Activated T-helper 2 cell treated with anti-CD3 and anti-CD28 coated beads, Interferon-gamma antibody, Interleukin-2, Interleukin-4, amounts not matched to agents 10 μg/mL and 5 μg/mL and 100 μg/mL, durations not matched to agents 14 hours and 24 hours and 36 hours (primary cell): ENCODE results near the gene DMRTA2. TPM values are rescaled to one million over a fixed set of nuclear protein-coding genes. Genes with fewer than 3 reads are reported as not detected.

ENCODE experiments used
- DNase-seq: peaks from one replicate; pipeline ENCODE4 v3.0.0; 2021; ENCODE audit warnings: low spot score
- H3K27ac Mint-ChIP-seq: one replicate; pipeline ENCODE4 v1.8.0; 2021; ENCODE audit warnings: mixed read lengths
- H3K27me3 Mint-ChIP-seq: one replicate; pipeline ENCODE4 v1.8.0; 2021; ENCODE audit warnings: low read depth, mixed read lengths
- H3K36me3 Mint-ChIP-seq: one replicate; pipeline ENCODE4 v1.8.0; 2021; ENCODE audit warnings: low read depth, mixed read lengths
- H3K4me1 Mint-ChIP-seq: one replicate; pipeline ENCODE4 v1.8.0; 2021; ENCODE audit warnings: low read depth, mixed read lengths
- H3K4me3 Mint-ChIP-seq: one replicate; pipeline ENCODE4 v1.8.0; 2021; ENCODE audit warnings: low read depth, mild to moderate bottlenecking, moderate library complexity, mixed read lengths
- H3K9me3 Mint-ChIP-seq: one replicate; pipeline ENCODE4 v1.8.0; 2021; ENCODE audit warnings: mixed read lengths
- intact Hi-C: fragments of 100-400 bp; cut with micrococcal nuclease; formaldehyde crosslinking; loops from one replicate; pipeline ENCODE4 v1.15.1; 2023
- total RNA-seq: library from RNA; stranded (reverse); gene quantifications from 2 replicates; pipeline ENCODE4 v1.2.3, GENCODE V29; 2022

DMRTA2 gene
- not detected in 2 replicates for total RNA-seq

GRCh38 chr1:50422946-50423669 is at the start of gene DMRTA2:
Gene DMRTA2, minus strand, starts transcription at chr1:50423443. Its CDS starts 1,907 bp downstream, at chr1:50421536.
- peak within 1 kb of the TSS; percentile 68 for H3K4me3 Mint-ChIP-seq
- H3K27me3 Mint-ChIP-seq, result peaks cover 78% of the 10 kb centered on the region
- no peaks in the 10 kb centered on the region for H3K36me3 Mint-ChIP-seq
- peak within 1 kb of the TSS; percentile 65 for H3K27ac Mint-ChIP-seq
- H3K4me1 Mint-ChIP-seq, result peaks cover 26% of the 10 kb centered on the region
- DNase-seq, result no peak
- H3K9me3 Mint-ChIP-seq, result no peaks in the 10 kb centered on the region
- intact Hi-C loops, result loop anchor here (5.0 kb wide), 1 partner anchor 184 kb away; no protein-coding TSS in a partner anchor

- no peak for DNase-seq
- Mint-ChIP-seq H3K27me3 (no peaks in the 10 kb centered on the region), H3K27ac (no peak overlapping the region), H3K9me3 (no peaks in the 10 kb centered on the region), H3K4me1 (no peaks in the 10 kb centered on the region), H3K4me3 (no peak overlapping the region), H3K36me3 (peaks cover 9% of the 10 kb centered on the region)
- intact Hi-C loops, result no loop called here
These were observed 48.7 kb upstream of the DMRTA2 start for GRCh38 chr1:50471967-50472366.

GRCh38 chr1:50462964-50463363 is 39.7 kb upstream of the DMRTA2 start:
- H3K36me3 Mint-ChIP-seq, result no peaks in the 10 kb centered on the region
- DNase-seq, result no peak
- H3K27ac Mint-ChIP-seq, result no peak overlapping the region
- no peaks in the 10 kb centered on the region for H3K27me3 Mint-ChIP-seq
- no peak overlapping the region for H3K4me3 Mint-ChIP-seq
- no peaks in the 10 kb centered on the region for H3K9me3 Mint-ChIP-seq
- intact Hi-C loops, result no loop called here
- no peaks in the 10 kb centered on the region for H3K4me1 Mint-ChIP-seq

- H3K27me3 Mint-ChIP-seq, result no peaks in the 10 kb centered on the region
- intact Hi-C loops, result no loop called here
- no peak for DNase-seq
- H3K27ac Mint-ChIP-seq, result no peak overlapping the region
- no peaks in the 10 kb centered on the region for H3K9me3 Mint-ChIP-seq
- no peaks in the 10 kb centered on the region for H3K36me3 Mint-ChIP-seq
- no peaks in the 10 kb centered on the region for H3K4me1 Mint-ChIP-seq
- no peak overlapping the region for H3K4me3 Mint-ChIP-seq
These were observed 35.3 kb upstream of the DMRTA2 start for GRCh38 chr1:50458507-50458906.

- H3K36me3 Mint-ChIP-seq, result no peaks in the 10 kb centered on the region
- no peak overlapping the region for H3K27ac Mint-ChIP-seq
- no peak overlapping the region for H3K4me3 Mint-ChIP-seq
- no peaks in the 10 kb centered on the region for H3K9me3 Mint-ChIP-seq
- no peak for DNase-seq
- H3K4me1 Mint-ChIP-seq, result peaks cover 6% of the 10 kb centered on the region
- intact Hi-C loops, result no loop called here
- no peaks in the 10 kb centered on the region for H3K27me3 Mint-ChIP-seq
These were observed 31.7 kb upstream of the DMRTA2 start for GRCh38 chr1:50454911-50455310.

- intact Hi-C loops, result no loop called here
- H3K4me3 Mint-ChIP-seq, result no peak overlapping the region
These were observed 30.0 kb upstream of the DMRTA2 start for GRCh38 chr1:50453266-50453665.

GRCh38 chr1:50452700-50453099 is 29.5 kb upstream of the DMRTA2 start:
- Mint-ChIP-seq H3K27ac (no peak overlapping the region), H3K9me3 (no peaks in the 10 kb centered on the region), H3K4me1 (peaks cover 6% of the 10 kb centered on the region), H3K27me3 (no peaks in the 10 kb centered on the region), H3K4me3 (no peak overlapping the region), H3K36me3 (no peaks in the 10 kb centered on the region)
- intact Hi-C loops, result no loop called here
- no peak for DNase-seq

More at GRCh38 chr1:50453266-50453665, 30.0 kb upstream of the DMRTA2 start:
- H3K27ac Mint-ChIP-seq, result no peak overlapping the region
- H3K4me1 Mint-ChIP-seq, result peaks cover 6% of the 10 kb centered on the region
- no peaks in the 10 kb centered on the region for H3K27me3 Mint-ChIP-seq
- no peaks in the 10 kb centered on the region for H3K9me3 Mint-ChIP-seq
- H3K36me3 Mint-ChIP-seq, result no peaks in the 10 kb centered on the region
- no peak for DNase-seq

- Mint-ChIP-seq H3K36me3 (no peaks in the 10 kb centered on the region), H3K27ac (peak overlapping the region; percentile 44), H3K4me1 (peaks cover 6% of the 10 kb centered on the region), H3K4me3 (no peak overlapping the region), H3K27me3 (no peaks in the 10 kb centered on the region), H3K9me3 (no peaks in the 10 kb centered on the region)
- DNase-seq, result no peak
- intact Hi-C loops, result no loop called here
These were observed 27.8 kb upstream of the DMRTA2 start for GRCh38 chr1:50450861-50451653.

GRCh38 chr1:50447961-50448360 is 24.7 kb upstream of the DMRTA2 start:
- intact Hi-C loops, result no loop called here
- no peaks in the 10 kb centered on the region for H3K27me3 Mint-ChIP-seq
- no peak overlapping the region for H3K4me3 Mint-ChIP-seq
- no peak overlapping the region for H3K27ac Mint-ChIP-seq
- peaks cover 6% of the 10 kb centered on the region for H3K4me1 Mint-ChIP-seq
- H3K36me3 Mint-ChIP-seq, result no peaks in the 10 kb centered on the region
- H3K9me3 Mint-ChIP-seq, result no peaks in the 10 kb centered on the region
- DNase-seq, result no peak

GRCh38 chr1:50441183-50441582 is 17.9 kb upstream of the DMRTA2 start:
- Mint-ChIP-seq H3K27ac (no peak overlapping the region), H3K9me3 (no peaks in the 10 kb centered on the region), H3K27me3 (no peaks in the 10 kb centered on the region), H3K4me3 (no peak overlapping the region), H3K4me1 (no peaks in the 10 kb centered on the region), H3K36me3 (peaks cover 7% of the 10 kb centered on the region)
- no peak for DNase-seq
- intact Hi-C loops, result no loop called here

- no peak for DNase-seq
- Mint-ChIP-seq H3K4me1 (no peaks in the 10 kb centered on the region), H3K27me3 (peaks cover under 1% of the 10 kb centered on the region), H3K27ac (no peak overlapping the region), H3K4me3 (no peak overlapping the region), H3K36me3 (peaks cover 7% of the 10 kb centered on the region), H3K9me3 (no peaks in the 10 kb centered on the region)
- intact Hi-C loops, result no loop called here
These were observed 15.7 kb upstream of the DMRTA2 start for GRCh38 chr1:50438945-50439344.

- Mint-ChIP-seq H3K27ac (no peak overlapping the region), H3K36me3 (peaks cover 7% of the 10 kb centered on the region), H3K4me1 (no peaks in the 10 kb centered on the region), H3K27me3 (peaks cover 23% of the 10 kb centered on the region), H3K9me3 (no peaks in the 10 kb centered on the region), H3K4me3 (no peak overlapping the region)
- no peak for DNase-seq
- intact Hi-C loops, result no loop called here
These were observed 13.2 kb upstream of the DMRTA2 start for GRCh38 chr1:50436489-50436888.

- H3K4me1 Mint-ChIP-seq, result peaks cover 3% of the 10 kb centered on the region
- no peak overlapping the region for H3K4me3 Mint-ChIP-seq
- H3K27ac Mint-ChIP-seq, result no peak overlapping the region
- intact Hi-C loops, result loop anchor here (5.0 kb wide), 1 partner anchor 272 kb away; no protein-coding TSS in a partner anchor
- no peak for DNase-seq
- H3K27me3 Mint-ChIP-seq, result peaks cover 79% of the 10 kb centered on the region
- H3K9me3 Mint-ChIP-seq, result no peaks in the 10 kb centered on the region
- no peaks in the 10 kb centered on the region for H3K36me3 Mint-ChIP-seq
These were observed 6.8 kb upstream of the DMRTA2 start for GRCh38 chr1:50430010-50430405.
